ENCODE results near the gene CBLC.

DNA sequence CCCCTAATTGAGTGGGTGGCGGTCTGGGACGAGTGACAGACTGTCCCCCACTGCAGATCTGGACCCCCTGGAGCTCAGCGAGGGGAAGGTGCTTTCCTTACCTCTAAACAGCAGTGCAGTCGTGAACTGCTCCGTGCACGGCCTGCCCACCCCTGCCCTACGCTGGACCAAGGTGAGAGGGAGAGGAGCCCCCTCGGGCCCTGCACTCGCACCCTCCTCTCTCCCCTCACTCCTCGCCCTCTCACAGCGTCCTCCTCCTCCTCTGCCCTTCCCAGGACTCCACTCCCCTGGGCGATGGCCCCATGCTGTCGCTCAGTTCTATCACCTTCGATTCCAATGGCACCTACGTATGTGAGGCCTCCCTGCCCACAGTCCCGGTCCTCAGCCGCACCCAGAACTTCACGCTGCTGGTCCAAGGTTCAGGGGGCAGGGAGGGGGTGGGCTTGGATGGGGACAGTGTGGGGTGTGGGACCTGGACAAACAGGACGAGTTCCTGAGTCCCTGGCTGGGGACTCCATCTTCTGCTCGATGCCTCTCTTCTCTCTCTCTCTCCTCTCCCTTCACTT, 40.9 kb downstream of the CBLC start:
- TF ChIP-seq REST (IDR thresholded peaks at IDR 0.05; ENCODE audit: insufficient read depth in 1 of 2, low read depth in 2 of 2, low read length in 2 of 2) (no peak), POLR2AphosphoS5 (IDR thresholded peaks at IDR 0.05; ENCODE audit: low read depth, low read length) (no peak), TAF1 (IDR thresholded peaks at IDR 0.05; ENCODE audit: borderline replicate concordance, insufficient read depth, low read length) (no peak)
